NCI-H748 (cell line): Measurements from ENCODE around the gene PLXNC1.

Experiments used
- DNase-seq: peaks from one replicate; lab custom pipeline; 2025; ENCODE audit not compliant: unreplicated experiment; lab: John Stamatoyannopoulos, UW

PLXNC1 gene

DNA sequence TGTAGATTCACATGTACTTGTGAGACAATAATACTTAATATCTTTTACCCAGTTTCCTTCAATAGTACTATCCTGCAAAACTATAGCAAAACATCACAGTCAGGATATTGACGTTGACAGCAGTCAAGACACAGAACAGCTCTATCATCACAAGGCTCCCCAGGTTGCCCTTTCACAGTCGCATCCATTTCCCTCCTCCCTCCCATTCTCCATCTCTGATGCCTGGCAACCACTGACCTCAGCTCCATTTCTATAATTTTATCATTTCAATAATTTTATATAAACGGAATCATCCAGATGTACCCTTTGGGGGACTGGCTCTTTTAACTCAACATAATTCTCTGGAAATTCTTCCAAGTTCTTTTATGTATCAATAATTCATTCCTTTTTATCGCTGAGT lies 81.5 kb downstream of the PLXNC1 start:
- DNase-seq = no peak

DNA sequence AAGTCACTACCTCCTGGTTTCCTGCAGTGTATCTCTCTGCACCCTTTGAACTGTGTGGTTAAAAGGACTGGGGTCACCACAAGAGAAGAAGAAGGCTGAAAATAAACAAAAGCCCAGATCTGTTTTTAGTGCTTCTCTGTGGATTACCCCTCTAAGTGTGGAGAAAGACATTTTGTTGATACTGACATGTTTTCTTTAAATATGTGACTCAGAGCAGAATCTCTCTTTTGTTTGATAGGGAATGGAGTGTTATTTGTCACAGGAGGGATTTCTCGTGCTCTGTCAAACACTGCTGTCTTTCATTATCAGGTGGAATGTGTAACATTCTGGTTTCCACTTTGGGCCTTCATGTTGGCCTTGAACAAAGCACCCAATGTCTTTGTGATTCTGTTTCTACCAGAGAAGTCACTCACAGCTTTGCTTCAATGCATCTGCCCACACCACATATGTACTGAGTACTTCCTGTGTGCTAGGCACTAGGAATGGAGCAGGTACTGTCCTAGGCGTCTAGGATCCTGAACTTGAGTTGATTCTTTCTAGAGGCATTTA lies 82.1 kb downstream of the PLXNC1 start:
- DNase-seq = no peak

DNA sequence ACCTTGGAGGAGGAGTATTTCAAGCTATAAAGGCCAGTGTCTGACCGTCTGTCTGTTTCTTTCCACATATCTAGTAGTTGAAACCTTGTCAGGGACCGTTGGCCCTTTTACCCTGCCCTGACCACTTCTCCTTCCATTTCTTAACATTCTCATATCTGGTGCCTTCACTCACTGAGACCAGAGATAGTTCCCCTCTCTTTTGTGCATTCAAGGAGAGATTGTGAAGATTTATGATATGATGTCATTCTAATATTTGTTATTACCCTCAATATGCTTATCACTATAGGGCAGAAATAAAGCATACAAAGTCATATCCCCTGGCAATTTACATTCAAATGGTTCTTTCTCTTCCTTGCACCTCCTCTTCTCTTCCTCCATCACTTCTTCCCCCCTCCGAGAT lies 83.3 kb downstream of the PLXNC1 start:
- no peak for DNase-seq

DNA sequence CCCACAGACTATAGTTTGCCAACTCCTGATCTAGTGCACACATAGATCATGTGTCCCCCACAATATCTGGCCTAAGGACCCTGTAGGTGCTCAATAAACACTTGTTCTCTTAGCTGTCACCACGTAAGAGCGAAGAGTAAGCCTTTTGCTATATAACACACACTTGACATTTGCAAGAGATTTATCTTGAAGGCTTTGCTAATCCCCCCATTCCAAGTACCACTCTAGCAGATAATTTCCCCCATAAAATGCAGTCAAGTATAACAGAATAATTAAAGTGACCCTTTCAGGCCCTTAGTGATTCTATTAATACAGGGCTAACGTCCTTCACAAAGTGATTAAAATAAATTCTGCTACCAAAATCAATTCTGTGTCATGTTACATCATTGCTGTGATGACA lies 87.5 kb downstream of the PLXNC1 start:
- no peak for DNase-seq

DNA sequence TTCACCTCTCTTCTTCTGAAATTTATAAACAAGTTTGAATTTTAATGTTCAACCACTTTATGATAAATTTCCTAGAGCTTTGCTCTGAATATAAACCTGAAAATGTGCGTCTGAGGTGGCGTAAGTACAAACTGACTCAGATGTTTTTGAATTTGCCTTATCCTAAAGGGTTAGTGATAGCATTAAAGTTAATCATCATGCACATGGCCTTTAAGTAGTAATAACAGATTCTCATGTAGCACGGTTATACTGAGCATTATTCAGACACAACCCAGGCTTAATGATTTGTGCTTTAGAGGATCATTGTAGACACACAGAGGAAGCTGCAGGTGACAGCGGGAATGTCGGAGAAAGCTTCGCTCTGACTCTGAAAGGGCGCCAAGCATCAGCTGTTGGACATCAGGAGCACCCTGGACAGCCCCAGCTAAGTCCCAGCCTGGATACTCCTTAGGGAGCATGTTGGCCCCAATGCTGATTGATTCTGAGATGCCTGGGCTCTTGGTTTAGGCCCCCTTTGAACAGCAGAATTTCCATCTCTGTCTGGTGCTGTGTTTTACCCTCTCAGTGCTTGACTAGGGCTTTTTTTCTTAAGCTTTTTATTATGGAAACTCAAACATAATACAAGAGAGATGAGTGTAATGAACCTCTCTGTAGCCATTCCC lies 91.1 kb downstream of the PLXNC1 start:
- no peak for DNase-seq

DNA sequence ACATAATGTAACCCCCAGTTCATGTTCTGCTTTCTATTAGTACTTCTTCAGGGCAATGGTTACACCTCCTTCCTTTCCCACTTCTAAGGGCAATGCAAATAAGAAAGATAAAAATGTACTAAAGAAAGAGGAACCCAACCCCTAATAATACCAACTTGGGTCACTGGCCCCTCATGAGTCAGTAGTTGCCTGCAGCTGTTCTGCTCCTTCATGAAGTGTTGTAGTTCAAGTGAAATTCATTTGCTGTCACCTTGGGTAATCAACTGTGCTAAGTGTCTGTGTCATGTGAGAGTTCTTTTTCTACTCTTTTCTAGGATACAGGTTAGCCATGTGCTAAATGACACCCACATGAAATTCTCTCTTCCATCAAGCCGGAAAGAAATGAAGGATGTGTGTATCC lies 91.8 kb downstream of the PLXNC1 start:
- DNase-seq = no peak

DNA sequence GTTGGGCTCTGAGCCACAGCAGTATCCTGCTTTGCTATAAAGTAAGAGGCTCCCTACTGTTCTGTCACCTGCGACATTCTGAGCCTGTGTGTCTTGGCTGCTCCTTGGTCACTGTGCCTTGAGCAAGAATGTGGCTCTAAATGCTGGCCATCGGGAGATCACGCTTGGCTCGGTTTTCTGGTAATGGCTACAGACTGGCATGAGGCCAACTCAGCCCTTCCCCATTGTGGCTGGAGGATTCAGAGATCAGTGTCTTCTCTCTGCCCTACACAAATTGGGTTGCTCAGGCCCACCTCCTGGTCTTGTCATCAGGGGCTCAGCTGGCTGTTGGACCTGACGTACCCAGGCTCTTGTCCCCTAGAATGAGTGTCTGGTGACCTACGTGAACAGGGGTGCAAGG lies 94.5 kb downstream of the PLXNC1 start:
- peak; percentile 6 for DNase-seq

DNA sequence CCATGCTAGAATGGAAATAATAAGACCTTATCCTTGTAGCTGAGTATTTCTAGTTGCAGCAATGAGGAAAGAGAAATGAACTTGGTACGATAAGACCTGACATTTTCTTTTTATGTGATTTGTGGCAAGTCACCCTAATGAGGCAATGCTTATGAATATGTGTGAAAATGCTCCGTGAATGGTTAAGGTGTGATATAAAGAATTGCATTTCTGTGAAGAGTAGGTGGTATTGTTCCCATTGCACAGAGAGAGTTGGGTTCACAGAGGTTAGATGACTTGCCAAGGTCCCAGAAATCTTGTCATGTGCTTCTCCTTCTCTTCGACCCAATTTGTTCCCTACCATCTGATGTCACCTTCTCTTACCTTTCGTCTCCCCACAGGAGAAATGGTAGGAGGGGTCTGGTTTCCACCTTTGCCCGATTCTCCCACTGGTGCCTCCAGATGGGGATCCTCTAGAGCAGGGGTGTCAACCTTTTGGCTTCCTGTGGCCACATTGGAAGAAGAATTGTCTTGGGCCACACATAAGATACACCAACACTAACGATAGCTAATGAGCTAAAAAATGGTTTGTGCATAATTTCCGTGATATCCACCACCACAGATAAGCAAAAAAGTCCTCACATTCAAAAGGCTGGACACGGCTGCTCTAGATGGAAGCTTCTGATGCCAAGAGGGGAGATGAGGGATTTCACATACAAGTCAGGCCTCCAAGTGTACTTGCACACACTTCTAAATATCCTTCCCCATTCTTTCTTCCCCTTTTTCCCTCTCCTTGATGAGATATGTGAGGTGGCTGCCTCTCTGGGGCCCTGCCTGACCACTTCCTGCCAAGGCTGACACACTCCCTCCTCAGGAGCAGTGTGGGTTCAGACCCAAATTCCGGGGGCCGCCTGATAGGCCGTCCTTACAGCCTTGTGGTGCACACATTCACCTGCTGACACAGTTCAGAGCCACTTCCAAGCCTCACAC lies 96.1 kb downstream of the PLXNC1 start:
- no peak for DNase-seq

DNA sequence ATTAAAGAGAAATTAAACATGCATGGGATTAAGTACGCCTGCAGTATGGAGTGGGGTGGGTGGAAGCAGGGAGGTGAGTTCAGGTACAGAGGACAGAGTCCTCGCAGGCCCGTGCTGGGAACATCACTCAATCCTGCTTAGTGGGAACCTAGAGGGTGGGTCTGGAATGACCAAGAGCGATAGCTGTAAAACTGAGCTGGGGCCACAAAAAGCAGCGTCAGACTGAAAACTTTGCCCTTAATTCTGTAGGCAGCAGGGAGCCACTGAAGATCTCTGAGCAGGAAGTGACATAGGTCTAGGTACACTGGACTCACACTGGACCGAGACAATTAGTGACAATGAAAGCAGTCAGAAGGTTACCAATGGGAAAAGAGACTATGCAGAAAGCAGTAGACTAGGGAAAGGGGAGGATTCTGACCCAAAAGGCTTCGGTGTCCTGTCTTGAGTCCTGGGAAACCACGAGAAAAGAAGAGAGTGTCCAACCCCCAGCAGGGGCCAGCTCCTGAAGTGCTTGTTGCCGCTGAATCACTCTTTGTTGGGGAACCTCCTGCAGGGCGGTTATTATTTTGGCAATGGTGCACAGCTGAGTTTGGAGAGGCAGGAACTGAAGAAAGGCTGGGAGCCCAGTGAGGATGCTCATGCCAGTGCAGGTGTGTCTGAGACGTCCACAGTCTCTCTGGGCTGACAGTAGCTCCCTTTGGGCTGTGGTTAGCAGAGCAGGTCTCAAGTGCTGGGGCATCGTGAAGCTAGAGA lies 97.4 kb downstream of the PLXNC1 start:
- peak; percentile 16 for DNase-seq

DNA sequence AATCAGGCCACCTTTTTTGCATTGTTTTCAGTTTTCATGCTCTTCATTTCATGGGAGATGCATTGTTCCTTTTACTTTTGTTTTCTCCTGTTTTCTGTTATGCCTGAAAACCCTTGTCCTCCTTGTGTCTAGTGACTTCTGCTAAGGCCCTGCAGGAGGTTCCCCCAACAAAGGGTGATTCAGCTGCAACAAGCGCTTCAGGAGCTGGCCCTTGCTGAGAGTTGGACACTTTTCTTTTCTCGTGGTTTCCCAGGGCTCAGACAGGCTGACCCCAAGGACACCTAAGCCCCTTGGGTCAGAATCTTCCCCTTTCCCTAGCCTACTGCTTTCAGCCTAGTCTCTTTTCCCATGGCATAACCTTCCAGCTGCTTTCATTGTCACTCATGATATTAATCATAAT lies 98.9 kb downstream of the PLXNC1 start:
- DNase-seq = no peak

DNA sequence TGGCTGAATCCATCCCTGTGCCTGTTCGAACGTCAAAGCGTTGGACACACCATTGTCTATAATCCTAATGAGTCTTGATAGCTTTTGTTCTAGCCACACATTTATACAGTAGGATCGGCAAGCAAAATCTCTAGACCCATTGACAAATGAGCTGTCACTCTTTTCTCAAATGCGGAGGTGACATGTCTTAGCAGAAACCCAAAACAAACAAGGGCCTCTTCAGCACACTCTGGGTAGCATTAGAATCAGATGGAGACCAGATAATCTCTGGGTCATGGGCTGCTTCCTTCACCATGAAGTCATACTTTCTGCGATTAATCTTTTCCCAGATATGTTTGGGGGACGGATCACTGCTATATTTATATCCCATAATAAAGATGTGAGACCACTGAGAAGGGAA lies 100.2 kb downstream of the PLXNC1 start:
- DNase-seq = no peak

DNA sequence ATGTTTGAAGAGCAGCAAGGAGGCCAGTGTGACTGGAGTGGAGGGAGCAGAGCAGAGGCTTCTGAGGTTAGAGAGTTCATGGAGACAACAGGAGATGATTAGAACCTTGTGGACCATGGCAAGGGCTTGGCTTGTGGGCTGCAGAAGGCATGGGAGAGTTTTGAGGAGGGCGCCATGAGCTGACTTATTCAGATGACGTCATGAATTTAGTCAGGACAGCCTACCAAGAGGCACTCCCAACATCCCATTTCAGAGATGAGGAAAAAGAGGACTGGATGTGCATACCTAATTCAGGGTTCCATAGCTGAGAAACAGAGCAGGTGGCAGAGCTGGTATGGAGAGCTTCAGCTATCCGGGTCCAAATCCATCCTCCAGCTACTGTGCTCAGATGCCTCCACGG lies 101.8 kb downstream of the PLXNC1 start:
- DNase-seq = no peak

DNA sequence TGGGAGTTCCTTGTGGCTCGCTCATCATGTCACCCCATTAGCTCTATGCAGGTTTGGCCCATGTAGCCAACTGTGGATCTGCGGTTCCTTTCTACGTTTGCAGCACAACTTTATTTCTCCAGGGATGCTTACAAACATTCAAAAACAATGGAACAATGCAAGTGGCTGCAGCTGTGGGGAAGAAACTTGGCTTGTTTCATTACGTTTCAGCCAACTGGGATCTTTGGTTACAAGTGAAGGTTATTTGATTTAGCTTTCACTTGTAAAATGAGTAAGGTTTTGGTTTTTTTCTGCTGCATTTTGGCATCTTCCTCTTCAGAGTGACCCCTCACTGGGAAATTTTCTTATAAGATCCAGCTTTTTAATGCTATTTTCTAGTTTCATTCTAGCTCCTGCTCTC lies 105.9 kb downstream of the PLXNC1 start:
- no peak for DNase-seq

DNA sequence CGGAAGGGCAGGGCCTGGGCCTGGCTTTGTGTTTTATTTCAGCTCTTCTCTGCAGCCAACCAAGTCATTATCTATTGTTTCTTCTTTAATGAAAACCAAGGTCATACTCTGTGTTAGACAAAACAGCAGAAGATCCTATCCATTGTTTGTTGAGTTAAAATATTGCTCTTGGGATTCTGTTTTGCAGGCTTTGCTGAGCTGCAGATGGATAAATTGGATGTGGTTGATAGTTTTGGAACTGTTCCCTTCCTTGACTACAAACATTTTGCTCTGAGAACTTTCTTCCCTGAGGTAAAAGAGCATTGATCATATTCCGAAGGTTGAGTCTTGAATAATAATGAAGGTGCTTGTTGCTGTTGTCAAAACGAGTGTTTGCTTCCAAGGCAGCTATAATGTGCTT lies 106.6 kb downstream of the PLXNC1 start:
- no peak for DNase-seq

DNA sequence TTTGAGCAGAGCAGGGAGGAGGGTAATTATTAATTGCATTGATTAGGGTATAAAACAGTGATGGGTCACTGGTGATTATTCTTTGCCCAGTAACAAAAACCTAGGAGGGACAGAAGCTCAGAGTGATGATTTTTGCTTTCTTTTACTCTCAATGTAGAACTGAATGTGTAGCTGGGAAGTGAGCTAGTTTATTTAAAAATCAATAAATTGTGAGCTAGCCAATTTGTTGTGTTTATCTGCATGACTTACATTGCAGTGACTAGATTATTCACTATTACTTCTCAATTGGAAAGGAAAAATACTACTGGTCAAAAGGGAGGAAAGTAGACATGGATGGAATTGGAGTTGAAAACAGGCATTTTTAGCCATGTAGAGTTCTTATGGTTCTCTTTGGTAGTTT lies 107.1 kb downstream of the PLXNC1 start:
- no peak for DNase-seq

DNA sequence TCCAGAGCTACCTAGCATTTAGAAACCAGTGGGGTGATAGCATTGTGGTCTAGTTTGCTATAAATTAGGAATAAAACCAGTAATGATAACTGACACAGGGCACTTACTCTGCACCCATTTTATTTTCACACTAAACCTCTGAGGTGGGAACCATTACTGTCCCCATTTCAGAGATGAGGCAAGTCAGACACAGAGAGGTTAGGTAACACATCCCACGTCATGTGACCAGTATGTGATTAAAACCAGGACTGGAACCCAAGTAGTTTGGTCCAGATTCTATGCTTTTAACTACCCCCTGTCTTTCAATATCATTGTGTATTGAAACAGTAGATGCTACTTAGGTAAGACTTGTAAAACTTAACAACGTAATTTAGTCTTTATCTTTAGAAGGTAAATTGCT lies 110.2 kb downstream of the PLXNC1 start:
- no peak for DNase-seq

DNA sequence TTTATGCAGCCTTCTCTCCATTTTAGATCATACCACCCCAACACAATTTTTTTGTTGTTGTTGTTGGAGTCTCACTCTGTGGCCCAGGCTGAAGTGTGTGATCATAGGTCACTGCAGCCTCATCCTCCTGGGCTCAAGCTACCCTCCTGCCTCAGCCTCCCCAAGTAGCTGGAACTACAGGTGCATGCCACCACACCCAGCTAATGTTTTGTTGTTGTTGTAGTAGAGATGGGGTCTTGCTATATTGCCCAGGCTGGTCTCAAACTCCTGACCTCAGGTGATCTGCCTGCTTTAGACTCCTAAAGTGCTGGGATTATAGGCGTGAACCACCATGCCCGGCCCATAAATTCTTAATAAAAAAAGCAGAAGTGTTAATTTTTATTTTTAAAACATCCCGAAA lies 111.6 kb downstream of the PLXNC1 start:
- no peak for DNase-seq

DNA sequence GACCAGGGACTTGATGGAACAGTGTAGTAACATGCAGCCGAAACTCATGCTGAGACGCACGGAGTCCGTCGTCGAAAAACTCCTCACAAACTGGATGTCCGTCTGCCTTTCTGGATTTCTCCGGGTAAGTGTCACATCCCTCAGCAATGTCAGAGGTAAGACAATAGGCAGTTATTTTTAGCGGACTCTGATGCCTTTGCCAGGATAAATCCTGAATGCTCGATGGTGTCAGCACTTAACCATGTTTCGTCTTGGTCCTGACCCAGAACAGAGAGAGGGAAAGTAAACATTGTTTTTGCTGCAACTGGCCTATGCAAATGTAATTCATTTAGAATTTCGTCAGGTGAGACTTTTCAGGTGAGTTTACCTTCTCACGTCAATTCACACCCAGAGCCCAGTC lies 112.3 kb downstream of the PLXNC1 start:
- DNase-seq = no peak

DNA sequence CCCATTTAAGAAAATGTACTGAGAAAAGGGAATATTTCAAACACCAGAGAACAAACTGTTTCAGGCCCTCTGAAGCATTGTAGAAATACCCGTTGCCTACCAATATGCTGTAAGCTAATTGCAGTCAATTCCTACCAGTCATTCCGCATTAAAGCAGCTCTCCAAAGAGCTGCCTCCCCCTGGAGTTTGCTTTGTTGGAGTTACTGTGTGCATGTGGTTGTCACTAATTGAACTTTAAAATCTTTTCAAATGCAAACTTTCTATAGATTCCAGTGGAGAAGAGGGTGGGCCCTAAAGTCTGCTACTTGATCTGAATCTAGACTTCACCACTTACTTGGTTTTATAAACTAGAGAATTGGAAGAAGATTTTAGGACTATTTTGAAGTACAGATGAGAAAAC lies 112.7 kb downstream of the PLXNC1 start:
- no peak for DNase-seq

DNA sequence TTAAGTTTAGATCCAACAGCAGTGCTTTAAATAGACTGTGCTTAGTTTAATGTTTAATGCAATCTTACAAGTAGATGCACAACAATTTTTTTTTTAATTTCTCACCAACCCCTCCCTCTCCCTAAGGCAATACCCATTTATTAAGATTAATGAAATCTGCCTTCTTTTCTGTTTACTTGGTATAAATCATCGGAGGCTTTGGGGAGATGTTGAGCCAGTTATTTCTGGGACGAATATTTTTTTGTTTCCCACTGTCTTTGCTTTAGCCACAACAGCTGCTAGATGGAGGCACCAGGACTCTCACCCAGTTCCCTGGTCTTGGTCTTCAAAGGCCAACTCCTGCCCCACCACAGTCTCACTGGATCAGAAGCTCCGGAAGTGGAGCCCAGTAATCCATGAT lies 113.4 kb downstream of the PLXNC1 start:
- DNase-seq = no peak

DNA sequence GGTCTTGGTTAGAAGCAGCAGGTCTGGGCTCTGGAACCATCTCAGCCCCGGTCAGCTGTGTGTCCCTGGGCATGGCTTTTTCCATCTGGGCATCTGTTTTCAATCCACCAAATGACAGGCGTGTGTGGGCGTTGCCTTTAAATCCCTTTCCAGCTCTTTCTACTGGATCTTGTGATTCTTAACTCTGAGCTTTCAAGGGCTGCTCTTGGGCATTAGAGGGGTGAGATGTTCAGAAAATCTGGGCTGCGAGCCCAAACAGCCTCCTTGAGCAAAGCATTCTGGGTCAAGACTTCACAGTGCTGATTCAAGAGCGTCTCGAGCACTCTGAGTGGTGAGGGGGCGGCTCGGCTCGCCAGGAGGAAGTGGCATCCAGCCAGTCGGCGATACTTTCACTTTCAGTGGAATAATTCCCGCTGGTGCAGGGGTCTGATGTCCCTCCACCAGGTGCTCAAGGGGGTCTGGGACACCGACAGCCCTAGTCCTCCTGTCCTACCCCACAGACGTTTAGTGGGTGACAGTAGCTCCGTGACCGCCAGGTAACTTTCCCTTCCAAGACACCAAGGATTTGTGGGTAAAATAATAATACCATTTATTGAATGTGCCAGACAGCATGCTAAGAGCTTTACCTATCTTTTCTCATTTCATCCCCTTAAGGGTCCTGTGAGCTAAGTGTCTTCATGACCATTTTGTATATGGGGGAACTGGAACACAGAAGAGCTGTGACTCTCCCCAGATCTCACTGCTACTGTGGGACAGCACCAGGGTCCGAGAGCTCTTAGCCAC lies 114.0 kb downstream of the PLXNC1 start:
- peak; percentile 46 for DNase-seq
